Kidney (tissue), 14 donors: Measurements from ENCODE around the gene STIM1. TPM values are rescaled to one million over a fixed set of nuclear protein-coding genes. Genes with fewer than 3 reads are reported as not detected.

Experiments
- DNase-seq, 5 donors: peaks; one replicate each; pipeline ENCODE4 v3.0.0-alpha.2; 2013 to 2020
- FAIRE-seq: peaks from 2 replicates; lab custom pipeline; 2012; peaks lifted over from hg19 to GRCh38; lab: Jason Lieb, UNC
- H3K27ac ChIP-seq, 2 donors: one replicate each; pipeline ENCODE4 v1.7.0; 2013; ENCODE audit warnings: low read depth in 2 of 2, low read length in 2 of 2, inconsistent platforms in 1 of 2
- H3K27me3 ChIP-seq: one replicate; pipeline ENCODE4 v1.7.1; 2013; ENCODE audit warnings: low read length, inconsistent platforms; ENCODE audit not compliant: control insufficient read depth, insufficient read depth
- H3K36me3 ChIP-seq, 3 donors: one replicate each; pipeline versions ENCODE4 v1.7.0 to v1.7.1; 2013; ENCODE audit warnings: low read length in 3 of 3, control low read depth in 1 of 3, inconsistent platforms in 1 of 3; ENCODE audit not compliant: insufficient read depth in 3 of 3, control insufficient read depth in 2 of 3
- H3K4me1 ChIP-seq, 3 donors: one replicate each; pipeline versions ENCODE4 v1.7.0 to v1.7.1; 2013; ENCODE audit warnings: low read length in 3 of 3, inconsistent platforms in 1 of 3, low read depth in 1 of 3; ENCODE audit not compliant: control insufficient read depth in 2 of 3, insufficient read depth in 2 of 3
- H3K4me3 ChIP-seq, 3 donors: one replicate each; pipeline versions ENCODE4 v1.7.0 to v1.8.1; 2013; ENCODE audit warnings: low read length in 3 of 3, control low read depth in 1 of 3, inconsistent platforms in 1 of 3
- H3K9ac ChIP-seq, 3 donors: one replicate each; pipeline versions ENCODE4 v1.7.0 to v1.7.1; 2013; ENCODE audit warnings: low read length in 3 of 3, control low read depth in 1 of 3, inconsistent platforms in 1 of 3
- H3K9me3 ChIP-seq, 3 donors: one replicate each; pipeline versions ENCODE4 v1.7.0 to v1.7.1; 2013; ENCODE audit warnings: low read length in 3 of 3, control low read depth in 1 of 3, inconsistent platforms in 1 of 3; ENCODE audit not compliant: control insufficient read depth in 2 of 3, insufficient read depth in 1 of 3
- intact Hi-C: fragments of 100-400 bp; cut with DNase I; formaldehyde crosslinking; loops from one replicate; pipeline ENCODE4 v1.11.1; 2022
- polyA plus RNA-seq: library from polyadenylated mRNA; stranded (reverse); fragments of 350-450 nt; fragmentation: Illumina TruSeq; extraction: RNeasy Lipid Tissue Mini Kit (QIAGEN cat#74804); gene quantifications from one replicate; pipeline ENCODE4 v1.2.3, GENCODE V29; 2014; ENCODE audit warnings: low read depth, low replicate concordance; ENCODE audit not compliant: insufficient read depth
- total RNA-seq: library from RNA; stranded (reverse); fragmentation: NEBNext Ultra II Directional; extraction: Animal tissue kit (Norgen Biotek cat#: 25700); gene quantifications from one replicate; pipeline ENCODE4 v1.2.1, GENCODE V29; 2021
- TF ChIP-seq, protein P1 (sequence below): IDR thresholded peaks from 3 replicates; pipeline ENCODE4 v1.5.1; 2012; ENCODE audit warnings: mild to moderate bottlenecking, moderate library complexity, borderline replicate concordance; ENCODE audit not compliant: insufficient read depth; ENCODE audit errors: extremely low read depth
- donor health status: control.
- donor health status: control.
- donor health status: control.
- donor health status: control.
- donor health status: control.
- donor health status: DM: yes; HTN: yes; CAD: no.
- donor health status: Normal renal cell carcinoma (clear cell type).

The STIM1 gene
- total and polyA plus RNA-seq, 2 donors from 2014 or later, result 15.7 to 68.0 TPM

DNA sequence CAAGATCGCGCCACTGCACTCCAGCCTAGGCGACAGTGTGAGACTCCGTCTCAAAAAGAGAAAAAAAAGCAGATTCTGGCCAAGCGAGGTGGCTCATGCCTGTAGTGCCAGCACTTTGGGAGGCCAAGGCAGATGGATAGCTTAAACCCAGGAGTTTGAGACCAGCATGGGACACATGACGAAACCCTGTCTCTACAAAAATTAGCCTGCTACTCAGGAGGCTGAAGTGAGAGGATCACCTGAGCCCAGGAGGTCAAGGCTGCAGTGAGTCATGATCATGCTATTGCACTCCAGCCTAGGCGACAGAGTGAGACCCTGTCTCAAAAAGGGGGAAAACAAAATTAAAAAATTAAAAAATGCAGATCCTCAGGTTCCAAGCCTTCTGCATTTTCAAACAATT lies 33.2 kb upstream of the STIM1 start:
- TF ChIP-seq, protein P1, sequence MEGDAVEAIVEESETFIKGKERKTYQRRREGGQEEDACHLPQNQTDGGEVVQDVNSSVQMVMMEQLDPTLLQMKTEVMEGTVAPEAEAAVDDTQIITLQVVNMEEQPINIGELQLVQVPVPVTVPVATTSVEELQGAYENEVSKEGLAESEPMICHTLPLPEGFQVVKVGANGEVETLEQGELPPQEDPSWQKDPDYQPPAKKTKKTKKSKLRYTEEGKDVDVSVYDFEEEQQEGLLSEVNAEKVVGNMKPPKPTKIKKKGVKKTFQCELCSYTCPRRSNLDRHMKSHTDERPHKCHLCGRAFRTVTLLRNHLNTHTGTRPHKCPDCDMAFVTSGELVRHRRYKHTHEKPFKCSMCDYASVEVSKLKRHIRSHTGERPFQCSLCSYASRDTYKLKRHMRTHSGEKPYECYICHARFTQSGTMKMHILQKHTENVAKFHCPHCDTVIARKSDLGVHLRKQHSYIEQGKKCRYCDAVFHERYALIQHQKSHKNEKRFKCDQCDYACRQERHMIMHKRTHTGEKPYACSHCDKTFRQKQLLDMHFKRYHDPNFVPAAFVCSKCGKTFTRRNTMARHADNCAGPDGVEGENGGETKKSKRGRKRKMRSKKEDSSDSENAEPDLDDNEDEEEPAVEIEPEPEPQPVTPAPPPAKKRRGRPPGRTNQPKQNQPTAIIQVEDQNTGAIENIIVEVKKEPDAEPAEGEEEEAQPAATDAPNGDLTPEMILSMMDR, result no peak
- Histone ChIP-seq H3K36me3 (peaks cover 0 to 2% (median 0%) of the 10 kb centered on the region in 3 donors), H3K4me1 (no peaks in the 10 kb centered on the region), H3K4me3 (no peak overlapping the region), H3K9ac (no peak overlapping the region), H3K9me3 (no peaks in the 10 kb centered on the region), H3K27ac (no peak overlapping the region), H3K27me3 (no peaks in the 10 kb centered on the region)
- DNase-seq (no peak), FAIRE-seq (no peak)
- intact Hi-C loops, result no loop called here

DNA sequence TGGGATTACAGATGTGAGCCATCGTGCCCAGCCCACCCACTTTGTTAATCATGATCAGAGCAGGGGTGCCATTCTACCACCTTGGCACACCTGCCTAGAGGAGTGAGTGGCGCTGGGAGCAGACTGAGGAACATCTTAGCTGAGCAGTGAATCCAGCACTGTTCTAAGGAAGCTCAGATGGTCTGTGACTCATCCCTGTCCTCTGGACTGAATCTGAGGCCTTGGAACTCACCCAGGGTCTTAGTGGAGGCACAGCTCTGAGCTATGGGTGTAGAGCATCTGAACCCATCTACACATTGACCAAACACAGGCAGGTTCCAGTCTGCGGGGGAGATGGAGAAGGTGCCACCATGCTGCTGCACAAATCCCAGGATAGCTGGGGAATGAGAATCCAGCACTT lies 32.2 kb upstream of the STIM1 start:
- no peaks in the 10 kb centered on the region for H3K9me3 ChIP-seq
- no peak for FAIRE-seq
- TF ChIP-seq, protein P1, result no peak
- H3K27ac ChIP-seq, result no peak overlapping the region
- H3K9ac ChIP-seq, result no peak overlapping the region
- H3K27me3 ChIP-seq, result no peaks in the 10 kb centered on the region
- no peaks in the 10 kb centered on the region for H3K4me1 ChIP-seq
- H3K4me3 ChIP-seq, result no peak overlapping the region
- DNase-seq, result no peak
- H3K36me3 ChIP-seq, result peaks cover 0 to 7% (median 6%) of the 10 kb centered on the region in 3 donors
- intact Hi-C loops, result no loop called here

DNA sequence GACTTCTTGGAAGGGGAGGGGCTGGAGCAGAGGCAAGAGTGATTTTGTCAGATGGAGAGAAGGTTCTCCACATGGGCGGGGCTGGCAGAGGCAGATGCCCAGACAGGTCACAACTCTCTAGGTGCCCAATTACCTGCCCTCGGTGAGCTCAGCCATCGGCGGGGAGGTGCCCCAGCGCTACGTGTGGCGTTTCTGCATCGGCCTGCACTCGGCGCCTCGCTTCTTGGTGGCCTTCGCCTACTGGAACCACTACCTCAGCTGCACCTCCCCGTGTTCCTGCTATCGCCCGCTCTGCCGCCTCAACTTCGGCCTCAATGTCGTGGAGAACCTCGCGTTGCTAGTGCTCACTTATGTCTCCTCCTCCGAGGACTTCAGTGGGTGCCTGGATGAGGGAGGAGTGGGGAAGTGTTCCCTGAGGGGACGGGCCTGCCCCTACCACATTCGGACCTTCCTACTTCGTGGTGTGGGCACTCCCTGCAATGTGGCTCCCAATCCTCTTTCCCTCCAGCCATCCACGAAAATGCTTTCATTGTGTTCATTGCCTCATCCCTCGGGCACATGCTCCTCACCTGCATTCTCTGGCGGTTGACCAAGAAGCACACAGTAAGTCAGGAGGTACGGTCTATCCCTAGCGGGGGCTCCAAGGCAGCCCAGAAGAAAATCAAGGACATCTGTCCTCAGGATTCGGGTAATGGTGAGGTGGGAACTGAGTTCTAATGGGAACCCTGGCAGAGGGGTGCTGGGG lies 31.5 kb upstream of the STIM1 start:
- Histone ChIP-seq H3K4me3 (no peak overlapping the region), H3K27me3 (no peaks in the 10 kb centered on the region), H3K27ac (no peak overlapping the region), H3K9ac (no peak overlapping the region), H3K9me3 (no peaks in the 10 kb centered on the region), H3K36me3 (peaks cover 0 to 7% (median 6%) of the 10 kb centered on the region in 3 donors), H3K4me1 (no peaks in the 10 kb centered on the region)
- TF ChIP-seq, protein P1, result no peak
- intact Hi-C loops, result no loop called here
- no peak for DNase-seq
- FAIRE-seq, result no peak
